Epithelial cell of proximal tubule (primary cell): ENCODE data around the gene MARK3. TPM values are rescaled to one million over a fixed set of nuclear protein-coding genes. Genes with fewer than 3 reads are reported as not detected.
A peak's percentile ranks its signal among the peaks of the same experiment; 100 is the strongest.

Source experiments
- DNase-seq: peaks from one replicate; pipeline ENCODE4 v3.0.0-alpha.2; 2011; ENCODE audit warnings: low read depth
- H3K4me3 ChIP-seq: 2 replicates; pipeline ENCODE4 v1.5.1; 2011; ENCODE audit warnings: low read depth, mild to moderate bottlenecking, low read length
- total RNA-seq: library from RNA; depleted of rRNA; stranded (reverse); fragments of >200 nt; gene quantifications from 2 replicates; pipeline ENCODE4 v1.2.3, GENCODE V29; 2015
- TF ChIP-seq, protein P1 (sequence below): conservative IDR thresholded peaks from 2 replicates; pipeline ENCODE4 v1.5.1; 2012; ENCODE audit warnings: low read depth, mild to moderate bottlenecking, low read length

Gene MARK3
- total RNA-seq, 1 donor from 2014 or later = 47.5 TPM

DNA sequence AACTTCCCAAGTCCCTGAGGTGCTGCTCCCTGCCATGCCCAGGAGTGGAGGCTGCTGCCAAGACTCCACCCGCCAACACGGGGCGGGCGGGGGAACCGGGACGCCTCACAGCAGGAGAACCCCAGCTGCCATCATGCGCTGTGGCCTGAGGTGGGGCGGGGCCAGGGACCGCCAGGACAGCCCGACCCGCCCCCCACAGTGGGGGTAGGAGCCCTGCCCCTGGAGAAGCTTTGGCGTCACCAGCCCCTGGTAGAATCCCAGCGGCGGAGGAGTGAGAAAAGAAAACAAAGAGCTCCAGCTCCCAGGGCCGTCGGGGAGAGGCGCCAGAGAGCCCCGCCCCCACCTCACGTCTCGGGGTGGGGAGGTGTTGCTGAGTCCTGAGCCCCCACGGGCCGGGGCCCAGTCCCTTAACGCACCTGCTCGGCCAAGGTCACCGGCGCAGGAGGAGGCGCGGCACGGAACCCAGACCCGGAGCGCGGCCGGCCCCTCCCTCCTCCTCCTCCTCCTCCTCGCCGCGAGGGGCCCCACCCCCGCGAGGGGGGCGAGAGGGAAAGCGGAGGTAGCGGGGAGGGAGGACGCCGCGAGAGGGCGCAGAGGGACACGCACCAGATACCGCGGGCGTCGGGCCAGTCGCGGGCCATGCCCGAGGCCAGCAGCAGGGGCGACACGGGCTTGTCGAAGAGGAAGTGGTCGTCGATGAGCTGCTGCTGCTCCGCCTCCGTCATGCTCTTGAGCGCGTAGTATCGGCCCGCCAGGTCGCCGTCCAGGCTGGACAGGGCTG, 135.6 kb downstream of the MARK3 start:
- no peak for DNase-seq
- TF ChIP-seq, protein P1, sequence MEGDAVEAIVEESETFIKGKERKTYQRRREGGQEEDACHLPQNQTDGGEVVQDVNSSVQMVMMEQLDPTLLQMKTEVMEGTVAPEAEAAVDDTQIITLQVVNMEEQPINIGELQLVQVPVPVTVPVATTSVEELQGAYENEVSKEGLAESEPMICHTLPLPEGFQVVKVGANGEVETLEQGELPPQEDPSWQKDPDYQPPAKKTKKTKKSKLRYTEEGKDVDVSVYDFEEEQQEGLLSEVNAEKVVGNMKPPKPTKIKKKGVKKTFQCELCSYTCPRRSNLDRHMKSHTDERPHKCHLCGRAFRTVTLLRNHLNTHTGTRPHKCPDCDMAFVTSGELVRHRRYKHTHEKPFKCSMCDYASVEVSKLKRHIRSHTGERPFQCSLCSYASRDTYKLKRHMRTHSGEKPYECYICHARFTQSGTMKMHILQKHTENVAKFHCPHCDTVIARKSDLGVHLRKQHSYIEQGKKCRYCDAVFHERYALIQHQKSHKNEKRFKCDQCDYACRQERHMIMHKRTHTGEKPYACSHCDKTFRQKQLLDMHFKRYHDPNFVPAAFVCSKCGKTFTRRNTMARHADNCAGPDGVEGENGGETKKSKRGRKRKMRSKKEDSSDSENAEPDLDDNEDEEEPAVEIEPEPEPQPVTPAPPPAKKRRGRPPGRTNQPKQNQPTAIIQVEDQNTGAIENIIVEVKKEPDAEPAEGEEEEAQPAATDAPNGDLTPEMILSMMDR = peak; percentile 49

DNA sequence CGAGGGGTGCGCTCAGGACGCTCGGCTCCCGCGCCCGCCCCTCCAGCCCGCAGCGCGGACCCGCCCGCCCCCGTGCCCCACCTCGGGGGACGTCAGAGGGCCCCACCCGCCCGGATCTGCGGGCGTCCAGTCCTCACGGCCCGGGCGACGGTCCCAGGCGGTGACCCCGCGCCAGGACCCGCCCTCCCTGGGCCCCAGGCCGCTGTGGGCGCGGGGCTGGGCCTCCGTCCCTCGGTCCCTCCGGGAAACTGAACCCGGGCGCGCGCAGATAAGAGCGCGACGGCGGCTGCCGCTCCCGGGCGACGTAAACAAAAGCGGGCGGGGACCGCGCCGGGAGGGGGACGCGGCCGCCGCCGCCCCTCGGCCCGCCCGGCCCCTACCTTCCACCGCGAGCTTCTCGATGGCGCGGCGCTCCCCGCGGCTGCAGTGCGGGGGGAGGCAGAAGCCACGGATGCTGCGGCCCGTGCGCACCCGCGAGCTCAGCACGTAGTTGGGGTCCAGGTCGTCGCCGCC, 136.3 kb downstream of the MARK3 start:
- TF ChIP-seq, protein P1 = no peak
- DNase-seq = no peak
- peak overlapping the region; percentile 72 for H3K4me3 ChIP-seq

More for the DNA sequence above, 135.6 kb downstream of the MARK3 start:
- H3K4me3 ChIP-seq = peak overlapping the region; percentile 72

DNA sequence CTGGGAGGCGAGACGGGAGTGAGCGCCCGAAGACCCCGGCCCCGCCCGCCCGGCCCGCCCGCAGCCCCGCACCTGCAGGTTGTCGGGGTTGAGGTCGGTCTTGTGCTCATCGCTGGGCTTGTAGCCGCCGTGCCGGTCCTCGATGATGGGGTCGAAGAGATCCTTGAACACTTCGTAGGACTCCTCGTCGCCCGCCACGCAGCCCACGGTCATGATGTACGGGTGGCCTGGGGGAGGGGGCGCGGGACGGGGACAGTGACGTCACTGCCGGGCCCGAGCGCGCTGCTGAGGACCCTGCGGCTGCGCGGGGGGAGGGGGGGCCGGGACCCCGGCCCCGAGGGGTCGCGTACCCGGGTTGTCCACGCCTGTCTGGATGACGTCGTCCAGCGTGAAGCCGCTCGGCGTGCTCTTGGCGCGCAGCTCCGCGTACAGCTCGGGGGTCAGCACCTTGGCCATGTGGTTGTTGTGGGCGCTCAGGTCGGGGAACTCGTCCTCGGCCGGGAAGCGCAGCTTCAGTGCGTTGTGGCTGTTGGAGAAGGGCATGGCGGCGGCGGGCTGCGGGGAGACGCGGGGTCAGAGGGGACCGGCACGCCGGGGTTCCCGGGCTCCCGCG, 136.8 kb downstream of the MARK3 start:
- TF ChIP-seq, protein P1 = no peak
- no peak for DNase-seq
- H3K4me3 ChIP-seq = peak overlapping the region; percentile 72

DNA sequence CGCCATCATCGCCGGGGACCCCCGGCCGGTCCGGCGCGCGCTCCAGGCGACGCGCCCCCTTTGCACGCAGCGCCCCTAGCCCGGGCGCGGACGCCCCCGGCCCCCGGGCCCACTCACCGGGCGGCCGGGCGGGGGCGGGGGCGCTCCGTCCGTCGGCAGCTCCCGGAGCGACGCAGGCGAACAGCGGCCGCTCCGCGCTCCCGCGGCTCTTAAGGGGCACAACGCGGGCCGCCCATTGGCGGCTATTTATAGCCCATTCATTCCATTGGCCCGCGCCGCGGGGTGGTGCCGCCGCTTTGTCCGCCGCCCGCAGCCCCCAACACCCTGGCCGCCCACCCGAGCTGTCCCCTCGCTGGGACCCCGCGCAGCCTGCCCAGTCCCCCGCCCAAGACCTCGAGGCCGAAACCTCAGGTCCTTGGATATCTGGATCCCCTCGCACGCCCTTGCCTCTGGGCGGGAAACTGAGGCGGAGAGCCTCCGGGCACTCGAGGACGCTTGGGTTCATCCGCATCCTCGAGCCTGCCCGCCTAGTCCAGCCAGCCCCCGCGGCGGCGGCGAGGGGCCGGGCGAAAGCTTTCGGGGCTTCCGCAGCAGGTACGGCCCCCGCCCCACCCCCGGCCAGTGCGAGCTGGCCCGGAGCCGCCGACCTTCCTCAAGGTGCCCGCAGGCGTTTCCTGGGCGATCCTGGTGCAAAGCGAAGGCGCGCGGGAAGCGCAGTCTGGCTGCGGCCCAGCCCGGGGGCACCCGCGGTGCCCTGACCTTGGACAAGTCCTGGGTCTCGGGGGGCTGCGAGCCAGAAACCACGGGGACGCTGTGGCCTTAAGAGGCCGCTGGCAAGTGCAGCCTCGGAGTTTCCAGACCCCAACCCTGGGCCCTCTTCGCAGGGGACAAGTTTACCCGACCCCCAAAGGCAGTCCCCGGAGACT, 137.7 kb downstream of the MARK3 start, which contains the start of gene CKB:
TSS of gene CKB (minus strand) at position 182 of the 926 bp plus-strand sequence. CDS start 337 bp downstream, outside the sequence.
- no peak for DNase-seq
- TF ChIP-seq, protein P1 = no peak
- peak within 1 kb of the TSS; percentile 72 for H3K4me3 ChIP-seq

DNA sequence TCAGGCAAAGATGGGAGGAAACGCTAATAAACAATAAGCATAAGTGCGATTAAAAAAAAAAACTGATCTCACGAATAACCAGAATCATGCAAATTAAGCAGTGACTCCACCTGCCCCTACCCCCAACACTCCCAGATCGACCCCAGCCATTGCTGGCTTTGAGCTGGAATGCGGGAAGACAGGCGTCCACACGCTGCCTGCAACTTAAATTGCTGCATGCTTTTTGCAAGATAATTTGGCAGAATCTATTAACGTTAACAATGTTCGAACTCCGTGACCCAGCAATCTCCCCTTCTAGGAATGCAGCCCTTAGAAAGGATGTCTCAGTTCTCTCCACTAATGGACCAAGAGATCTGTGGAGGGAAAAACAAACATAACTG, 138.3 kb downstream of the MARK3 start:
- TF ChIP-seq, protein P1 = no peak
- DNase-seq = no peak
- H3K4me3 ChIP-seq = no peak overlapping the region
